GM20000 (cell line): ENCODE data around the gene SRL.

Source experiments
- DNase-seq: peaks from one replicate; pipeline ENCODE4 v3.0.0; 2012; ENCODE audit warnings: low spot score
- TF ChIP-seq, protein P1 (sequence below): IDR thresholded peaks from 2 replicates; pipeline ENCODE4 v1.5.1; 2012; ENCODE audit warnings: mild to moderate bottlenecking, control low read depth; ENCODE audit errors: extremely low read depth, missing control alignments

The SRL gene

GRCh38 chr16:4245077-4245791 is 3.4 kb upstream of the SRL start:
- DNase-seq = no peak
- TF ChIP-seq, protein P1, sequence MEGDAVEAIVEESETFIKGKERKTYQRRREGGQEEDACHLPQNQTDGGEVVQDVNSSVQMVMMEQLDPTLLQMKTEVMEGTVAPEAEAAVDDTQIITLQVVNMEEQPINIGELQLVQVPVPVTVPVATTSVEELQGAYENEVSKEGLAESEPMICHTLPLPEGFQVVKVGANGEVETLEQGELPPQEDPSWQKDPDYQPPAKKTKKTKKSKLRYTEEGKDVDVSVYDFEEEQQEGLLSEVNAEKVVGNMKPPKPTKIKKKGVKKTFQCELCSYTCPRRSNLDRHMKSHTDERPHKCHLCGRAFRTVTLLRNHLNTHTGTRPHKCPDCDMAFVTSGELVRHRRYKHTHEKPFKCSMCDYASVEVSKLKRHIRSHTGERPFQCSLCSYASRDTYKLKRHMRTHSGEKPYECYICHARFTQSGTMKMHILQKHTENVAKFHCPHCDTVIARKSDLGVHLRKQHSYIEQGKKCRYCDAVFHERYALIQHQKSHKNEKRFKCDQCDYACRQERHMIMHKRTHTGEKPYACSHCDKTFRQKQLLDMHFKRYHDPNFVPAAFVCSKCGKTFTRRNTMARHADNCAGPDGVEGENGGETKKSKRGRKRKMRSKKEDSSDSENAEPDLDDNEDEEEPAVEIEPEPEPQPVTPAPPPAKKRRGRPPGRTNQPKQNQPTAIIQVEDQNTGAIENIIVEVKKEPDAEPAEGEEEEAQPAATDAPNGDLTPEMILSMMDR = no peak

GRCh38 chr16:4244254-4245076 is 2.6 kb upstream of the SRL start:
- TF ChIP-seq, protein P1 = no peak
- DNase-seq = no peak

DNA sequence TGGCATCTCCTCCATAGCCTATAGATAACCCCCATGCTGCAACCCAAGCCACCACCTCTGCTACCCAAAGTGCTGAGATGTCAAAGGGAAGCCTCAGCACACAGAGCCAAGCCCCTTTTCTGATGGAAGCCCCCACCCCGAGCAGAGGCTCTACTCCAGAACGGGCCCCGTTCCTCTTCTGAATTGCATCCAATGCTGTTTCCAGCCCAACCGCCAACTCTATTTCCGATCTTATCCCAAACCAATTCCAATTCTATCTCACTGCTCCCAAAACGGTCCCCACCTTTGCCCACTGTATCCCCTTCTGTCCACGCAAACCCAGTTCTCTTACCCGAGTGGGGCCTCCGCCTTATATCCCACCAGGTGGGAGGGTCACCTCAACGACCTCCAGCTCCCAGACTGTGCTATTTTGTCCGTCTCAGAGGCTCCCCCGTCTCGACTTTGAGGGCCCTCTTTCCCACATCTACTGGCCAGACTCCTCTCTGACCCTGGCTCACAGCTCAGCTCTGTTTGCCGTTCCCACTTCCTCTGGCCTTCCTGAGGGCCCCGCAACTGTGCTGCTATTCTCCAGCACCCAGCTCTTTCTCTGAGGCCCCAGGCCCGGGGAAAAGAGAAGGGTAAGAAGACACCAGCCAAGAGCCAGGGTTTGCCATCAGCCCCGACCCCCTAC is 487 bp downstream of the SRL start:
- TF ChIP-seq, protein P1 = no peak
- DNase-seq = no peak

- no peak for DNase-seq
These were observed 1.3 kb downstream of the SRL start for GRCh38 chr16:4240624-4241023.

DNA sequence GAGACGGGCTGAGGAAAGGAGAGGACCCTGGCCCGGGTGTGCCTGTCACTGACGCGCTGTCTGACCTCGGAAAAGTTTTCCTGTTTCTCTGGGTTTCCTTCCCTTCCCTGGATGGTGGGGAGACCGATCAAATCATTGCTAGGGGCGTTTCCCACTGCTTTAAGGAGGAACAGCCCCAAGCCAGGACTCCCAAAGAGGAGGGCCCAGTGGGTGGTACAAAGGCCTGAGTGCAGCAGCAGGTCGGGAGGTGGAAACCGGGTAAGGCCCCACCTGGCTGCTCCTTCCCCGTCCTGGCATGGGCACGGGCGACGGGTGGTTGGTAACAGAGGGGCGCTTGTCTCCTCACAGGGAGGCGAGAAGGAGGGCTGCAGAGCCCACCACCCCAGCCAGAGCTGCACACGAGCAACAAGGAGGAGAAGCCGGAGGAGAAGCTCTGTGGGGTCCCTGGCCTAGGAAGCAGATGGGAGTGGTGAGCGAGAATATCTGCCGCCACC is 2.2 kb downstream of the SRL start:
- no peak for DNase-seq
- TF ChIP-seq, protein P1 = no peak

More at GRCh38 chr16:4240624-4241023, 1.3 kb downstream of the SRL start:
- TF ChIP-seq, protein P1 = no peak

DNA sequence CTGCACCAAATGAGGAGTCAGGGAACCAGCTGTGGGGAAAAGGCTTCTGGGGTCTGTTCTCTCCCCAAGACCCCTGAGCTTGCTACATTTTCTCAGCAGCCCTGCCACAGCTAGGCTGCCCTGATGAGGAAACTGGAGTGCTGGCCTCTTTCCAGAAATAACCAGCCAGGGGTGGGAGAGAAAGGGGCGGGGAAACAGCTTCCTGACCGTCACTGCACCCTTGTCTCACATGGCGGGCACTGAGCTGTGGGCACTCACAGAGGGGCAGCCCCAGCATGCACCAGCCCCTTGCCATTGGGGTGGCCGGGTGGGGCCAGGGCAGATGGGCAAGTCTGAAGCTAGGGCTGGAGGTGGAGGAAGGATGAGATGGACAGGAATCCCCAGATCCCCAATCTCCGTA is 2.9 kb downstream of the SRL start:
- no peak for DNase-seq
- TF ChIP-seq, protein P1 = no peak
